ENCODE results near the gene PRR23E.

The PRR23E gene

DNA sequence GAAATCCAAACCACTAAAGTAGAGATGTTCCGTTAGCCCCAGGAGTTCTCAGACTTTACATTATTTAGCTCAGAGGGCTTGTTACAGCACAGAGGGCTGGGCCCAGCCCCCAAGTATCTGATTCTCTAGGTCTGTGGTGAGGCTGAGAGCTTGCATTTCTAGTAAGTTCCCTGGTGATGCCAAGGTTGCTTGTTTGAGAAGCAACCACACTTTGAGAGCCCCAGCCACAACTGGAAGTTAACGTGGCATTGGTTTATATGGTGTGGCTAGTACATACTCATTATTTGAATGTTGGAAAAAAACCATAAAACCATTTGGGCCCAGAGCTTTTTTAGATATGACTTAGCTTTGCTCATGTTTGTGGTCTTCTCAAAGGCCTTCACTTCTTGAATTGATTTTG lies 35.9 kb downstream of the PRR23E start:
- no peak for DNase-seq (ENCODE audit: low read depth)

DNA sequence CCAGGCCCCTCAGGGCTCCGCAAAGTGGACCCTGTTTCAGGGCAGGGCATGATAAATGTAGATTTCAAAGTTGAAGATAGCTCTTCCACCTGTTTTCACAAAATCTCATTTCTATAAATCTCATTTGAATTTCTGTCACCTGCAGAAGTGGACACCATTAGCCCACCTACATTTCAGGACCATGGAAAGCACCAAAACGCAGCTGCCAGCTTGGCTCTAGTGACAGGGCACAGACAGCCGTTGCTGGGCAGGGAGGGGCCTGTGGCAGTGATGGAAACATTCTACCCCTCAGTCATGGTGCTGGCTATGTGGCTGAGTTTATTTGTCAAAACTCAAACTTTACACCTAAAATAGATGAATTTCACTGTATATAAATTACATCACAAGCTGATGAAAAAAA lies 40.4 kb downstream of the PRR23E start:
- no peak for DNase-seq (ENCODE audit: low read depth)

DNA sequence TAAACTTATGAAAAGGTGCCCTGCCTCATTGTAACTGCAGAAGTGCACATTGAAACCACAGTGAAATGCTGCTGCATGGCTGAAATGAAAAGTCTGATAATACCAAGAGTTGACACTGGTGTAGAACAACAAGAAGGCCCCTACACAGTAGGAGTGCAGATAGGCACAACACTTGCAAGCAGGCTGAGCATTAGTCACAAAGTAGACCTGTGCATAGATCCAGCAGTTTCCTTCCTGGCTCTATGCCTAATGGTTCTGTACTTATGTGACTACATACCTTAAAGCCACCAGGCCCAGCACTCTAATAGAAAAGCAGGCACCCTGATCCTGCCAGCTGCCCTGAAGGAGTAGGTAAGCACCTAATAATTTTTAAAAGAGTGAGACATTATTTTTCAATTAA lies 41.8 kb downstream of the PRR23E start:
- no peak for DNase-seq (ENCODE audit: low read depth)

DNA sequence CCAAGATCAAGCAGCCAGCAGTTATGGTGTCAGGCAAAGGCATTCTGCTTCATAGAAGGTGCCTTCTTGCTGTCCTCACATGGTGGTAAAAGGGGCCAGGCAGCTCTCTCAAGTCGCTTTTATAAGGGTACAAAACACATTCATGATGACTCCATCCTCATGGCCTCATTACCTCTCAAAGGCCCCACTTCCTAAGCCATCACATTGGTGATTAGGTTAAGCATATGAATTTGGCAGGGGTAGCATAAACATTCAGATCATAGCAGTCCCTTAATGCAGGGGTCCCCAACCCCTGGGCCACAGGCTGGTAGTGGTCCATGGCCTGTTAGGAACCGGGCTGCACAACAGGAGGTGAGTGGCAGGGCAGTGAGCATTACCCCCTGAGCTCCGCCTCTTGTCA lies 42.8 kb downstream of the PRR23E start:
- no peak for DNase-seq (ENCODE audit: low read depth)

DNA sequence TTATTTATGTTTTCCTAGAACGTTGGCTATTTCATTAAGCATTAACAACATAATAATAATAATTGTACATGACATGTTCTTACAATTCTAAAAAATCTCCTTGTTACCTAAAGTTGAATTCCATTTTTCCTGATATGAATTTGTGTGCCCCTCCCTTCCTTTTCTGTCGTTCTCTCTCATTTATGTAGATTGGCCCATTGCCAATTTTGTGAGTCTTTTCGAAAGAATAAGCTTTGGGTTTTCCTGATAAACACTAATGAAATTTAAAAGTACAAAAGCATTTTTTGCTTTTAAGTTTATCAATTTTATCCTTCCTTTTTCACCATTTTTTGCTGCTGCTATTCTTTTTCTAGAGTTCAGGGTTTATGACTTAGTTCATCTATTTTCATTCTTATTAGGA lies 44.9 kb downstream of the PRR23E start:
- DNase-seq (ENCODE audit: low read depth) = no peak

- no peak for DNase-seq (ENCODE audit: low read depth)
Measured at GRCh38 chr3:127238602-127239001, 45.7 kb downstream of the PRR23E start.

DNA sequence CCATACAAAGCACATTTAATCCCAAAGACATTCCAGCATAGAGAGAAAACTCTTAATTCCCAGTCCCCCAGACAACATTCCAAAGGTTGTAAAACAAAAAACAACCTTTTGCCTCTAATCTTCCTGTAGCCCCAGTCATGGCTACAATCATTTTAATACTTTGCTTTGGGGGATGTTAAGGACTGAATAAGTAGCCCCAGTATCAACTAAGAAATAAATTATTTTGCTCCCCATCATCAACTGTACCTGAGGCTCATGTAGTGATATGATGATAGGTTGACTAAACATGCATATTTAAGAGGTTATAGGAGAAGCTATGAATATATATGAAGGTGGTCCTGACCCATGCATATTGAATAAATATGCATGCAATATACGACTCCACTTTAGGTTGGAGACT lies 54.4 kb downstream of the PRR23E start:
- DNase-seq (ENCODE audit: low read depth) = no peak
